T-cell (primary cell): ENCODE measurements around the gene FAM9C. TPM values are rescaled to one million over a fixed set of nuclear protein-coding genes. Genes with fewer than 3 reads are reported as not detected.

Source experiments
- ATAC-seq, 4 experiments: fragments of 200-7000 bp in 3 of 4; fragments of 150-1000 bp in 1 of 4; cut with Tn5 transposase; replicated peaks in 1 of 4; 1 replicate in 3 of 4; 2 replicates in 1 of 4; pipeline ENCODE4 v1.10.0; 2021; ENCODE audit warnings: moderate library complexity in 3 of 4, mild to moderate bottlenecking in 2 of 4, moderate number of reproducible peaks in 1 of 4
- CTCF ChIA-PET, 2 donors: fragments of 300-600 bp; sonication (Branson Sonifier 250); formaldehyde crosslinking; loops; one replicate each; lab custom pipeline; 2022; ENCODE audit warnings: antibody characterized with exemption in 2 of 2; lab: Charles Lee
- POLR2A ChIA-PET, 2 donors: fragments of 300-600 bp; sonication (Branson Sonifier 250); formaldehyde crosslinking; loops; one replicate each; lab custom pipeline; 2022; ENCODE audit warnings: antibody characterized with exemption in 2 of 2; lab: Charles Lee
- DNase-seq, 35 experiments: peaks; one replicate each; pipeline versions ENCODE4 v3.0.0 to v3.0.0-alpha.2; 2013 to 2023
- H3K27ac ChIP-seq: one replicate; pipeline ENCODE4 v1.5.1; 2013; ENCODE audit warnings: low read length
- H3K27me3 ChIP-seq, 2 experiments: replicated peaks in 1 of 2; 1 replicate in 1 of 2; 2 replicates in 1 of 2; pipeline versions ENCODE4 v1.6.1 to v1.7.0; 2013; ENCODE audit warnings: low read length in 1 of 2, mixed read lengths in 1 of 2; ENCODE audit not compliant: control insufficient read depth in 2 of 2, insufficient read depth in 2 of 2; ENCODE audit errors: extremely low read depth in 1 of 2
- H3K36me3 ChIP-seq, 2 donors: 1 replicate in 1 of 2; 2 replicates in 1 of 2; pipeline versions ENCODE4 v1.6.1 to v1.7.0; 2013; ENCODE audit warnings: low read length in 1 of 2; ENCODE audit not compliant: control insufficient read depth in 2 of 2, insufficient read depth in 1 of 2; ENCODE audit errors: extremely low read depth in 1 of 2
- H3K4me1 ChIP-seq, 2 experiments: 1 replicate in 1 of 2; 2 replicates in 1 of 2; pipeline versions ENCODE4 v1.6.1 to v1.7.0; 2013; ENCODE audit warnings: low read length in 2 of 2, mixed read lengths in 1 of 2; ENCODE audit not compliant: insufficient read depth in 2 of 2, control insufficient read depth in 1 of 2; ENCODE audit errors: extremely low read depth in 1 of 2
- H3K4me3 ChIP-seq, 2 donors: 1 replicate in 1 of 2; 2 replicates in 1 of 2; pipeline versions ENCODE4 v1.5.1 to v1.7.0; 2013; ENCODE audit warnings: mild to moderate bottlenecking in 2 of 2, low read length in 1 of 2, moderate library complexity in 1 of 2; ENCODE audit not compliant: control insufficient read depth in 1 of 2; ENCODE audit errors: extremely low read depth in 1 of 2
- H3K9me3 ChIP-seq: 2 replicates; pipeline ENCODE4 v1.7.0; 2013
- H3K27ac Mint-ChIP-seq, 2 donors: one replicate each; pipeline ENCODE4 v1.8.0; 2020 to 2021; ENCODE audit warnings: mild to moderate bottlenecking in 2 of 2, mixed read lengths in 2 of 2
- H3K27me3 Mint-ChIP-seq, 2 donors: one replicate each; pipeline ENCODE4 v1.8.0; 2021 to 2022; ENCODE audit warnings: mixed read lengths in 2 of 2
- H3K36me3 Mint-ChIP-seq: one replicate; pipeline ENCODE4 v1.8.0; 2021; ENCODE audit warnings: mixed read lengths
- H3K4me1 Mint-ChIP-seq, 3 donors: one replicate each; pipeline ENCODE4 v1.8.0; 2020 to 2022; ENCODE audit warnings: mixed read lengths in 3 of 3, mild to moderate bottlenecking in 1 of 3
- H3K4me3 Mint-ChIP-seq, 3 donors: one replicate each; pipeline ENCODE4 v1.8.0; 2020 to 2022; ENCODE audit warnings: mild to moderate bottlenecking in 3 of 3, mixed read lengths in 3 of 3, moderate library complexity in 3 of 3
- H3K9me3 Mint-ChIP-seq, 3 donors: one replicate each; pipeline ENCODE4 v1.8.0; 2020 to 2022; ENCODE audit warnings: mixed read lengths in 3 of 3
- WGBS: methylation state at CpG from one replicate; pipeline ENCODE4 v1.1.5; 2013; ENCODE audit warnings: missing lambda C conversion rate; ENCODE audit not compliant: insufficient coverage; 5-methylcytosine and 5-hydroxymethylcytosine counted together
- total RNA-seq, 35 experiments: library from RNA in 6 of 35; stranded (reverse) in 6 of 35; fragments of 120-200 nt in 1 of 35; gene quantifications; one replicate each; pipeline versions ENCODE4 v1.2.1 to v1.2.4 and lab custom pipeline; 2013 to 2026

The FAM9C gene
- total RNA-seq, 5 donors from 2014 or later (not counting 1 experiment from before 2014, with no cell fraction given): not detected

DNA sequence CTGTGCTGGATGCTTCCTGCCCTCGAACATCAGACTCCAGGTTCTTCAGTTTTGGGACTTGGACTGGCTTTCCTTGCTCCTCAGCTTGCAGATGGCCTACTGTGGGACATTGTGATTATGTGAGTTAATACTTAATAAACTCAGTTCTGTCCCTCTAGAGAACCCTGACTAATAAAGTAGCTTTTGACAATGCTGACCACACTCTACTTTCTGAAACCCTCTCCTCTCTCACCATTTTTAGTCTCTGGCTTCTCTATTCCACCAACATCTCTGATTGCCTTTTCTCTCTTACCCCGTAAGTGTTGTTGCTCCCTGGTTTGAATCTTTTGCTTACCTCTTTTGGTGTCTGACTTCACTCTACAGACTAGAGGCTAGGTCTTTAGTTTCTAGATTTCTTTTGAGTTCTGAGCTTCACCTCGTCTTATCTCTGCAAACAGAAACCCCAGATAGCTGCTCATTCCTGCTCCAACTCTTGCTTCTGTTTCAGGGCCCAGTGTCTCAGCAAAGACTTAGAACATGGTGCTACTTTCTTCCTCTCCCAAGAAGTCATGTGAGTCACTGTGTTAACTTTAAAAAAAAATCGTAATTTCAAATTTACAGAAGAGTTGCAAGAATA, 58.1 kb downstream of the FAM9C start:
- Histone ChIP-seq H3K27me3 (no peaks in the 10 kb centered on the region), H3K4me3 (no peak overlapping the region), H3K36me3 (no peaks in the 10 kb centered on the region), H3K9me3 (no peaks in the 10 kb centered on the region), H3K27ac (peak overlapping the region; percentile 55), H3K4me1 (peaks cover 42 to 55% of the 10 kb centered on the region in 2 experiments)
- H3K4me1 Mint-ChIP-seq: peaks cover 69 to 74% (median 71%) of the 10 kb centered on the region in 3 donors
- ChIA-PET POLR2A (interaction anchor here (0.7 to 1.2 kb wide), 2 partner anchors 9 to 39 kb away, joined by 3 read pairs; no protein-coding TSS in a partner anchor), CTCF (interaction anchor here (0.5 to 1.0 kb wide), 3 partner anchors 28 to 106 kb away, joined by 3 read pairs; no protein-coding TSS in a partner anchor)
- no peaks in the 10 kb centered on the region for H3K36me3 Mint-ChIP-seq
- no peaks in the 10 kb centered on the region for H3K9me3 Mint-ChIP-seq
- peak overlapping the region in 2 of 3 donors; percentile 31 to 79 for H3K4me3 Mint-ChIP-seq
- H3K27me3 Mint-ChIP-seq: peaks cover 0 to 12% of the 10 kb centered on the region in 2 donors
- no peak for DNase-seq
- no peak for ATAC-seq
- WGBS: 43% methylated on average over 1 of the region's 4 CpGs
- peak overlapping the region; percentile 93 to 99 for H3K27ac Mint-ChIP-seq

Other genes with a start within 250 kb of the FAM9C start
- under 1 TPM in 4 of 5 donors, not detected in 1; 0.10 to 0.66 (median 0.18) TPM for gene TLR7, start 177.5 kb downstream of the FAM9C start, total RNA-seq
- not detected for gene TLR8, start 138.0 kb downstream of the FAM9C start, total RNA-seq
- 1,000 to 10,000 TPM; 5,030 to 6,201 (median 5,880) TPM for gene TMSB4X, start 69.5 kb downstream of the FAM9C start, total RNA-seq